Fibroblast of lung (primary cell): ENCODE results near the gene RAD18.

Experiments
- CTCF ChIP-seq, 2 donors: IDR thresholded peaks in 1 of 2; conservative IDR thresholded peaks in 1 of 2; 1 replicate in 1 of 2; 2 replicates in 1 of 2; pipeline ENCODE4 v1.5.1; 2011 to 2012; ENCODE audit warnings: low read length in 2 of 2, control low read depth in 1 of 2, inconsistent platforms in 1 of 2, low read depth in 1 of 2, mild to moderate bottlenecking in 1 of 2
- EZH2 ChIP-seq: IDR thresholded peaks from 2 replicates; pipeline ENCODE4 v1.5.1; 2012; ENCODE audit warnings: low read length, control low read depth, mild to moderate bottlenecking; ENCODE audit errors: missing control alignments

GRCh38 chr3:8990266-8991215 is 27.3 kb upstream of the RAD18 start:
- TF ChIP-seq CTCF (conservative IDR thresholded peaks at IDR 0.05 in 1 of 2, IDR thresholded peaks at IDR 0.05 in 1 of 2; ENCODE audit: low read depth in 1 of 2, low read length in 2 of 2) (peak; percentile 11 to 22), EZH2 (no peak)
